MM.1S (cell line): Measurements from ENCODE around the gene ODAD4.
"Not testable (repeated sequence)": the region's sequence is repeated elsewhere in the genome, so short reads cannot be mapped to it uniquely, and the experiment has no call there.

Source experiments
- DNase-seq: peaks from one replicate; pipeline ENCODE4 v3.0.0-alpha.2; 2015
- H2AFZ ChIP-seq: fragments of 300-600 bp; sonication (generic); 2 replicates; pipeline ENCODE4 v1.6.0; 2016; ENCODE audit warnings: antibody characterized with exemption, low read length
- H3F3A ChIP-seq: fragments of 300-600 bp; sonication (generic); 2 replicates; pipeline ENCODE4 v1.6.1; 2016; ENCODE audit warnings: mild to moderate bottlenecking, antibody characterized with exemption, low read length, moderate library complexity, mixed read lengths; ENCODE audit not compliant: insufficient read depth
- H3K27ac ChIP-seq: fragments of 300-600 bp; sonication (generic); 2 replicates; pipeline ENCODE4 v1.5.1; 2016; ENCODE audit warnings: mild to moderate bottlenecking, low read length
- H3K27me3 ChIP-seq: fragments of 300-600 bp; sonication (generic); replicated peaks from 2 replicates; pipeline ENCODE4 v1.6.0; 2016; ENCODE audit warnings: low read length; ENCODE audit not compliant: insufficient read depth
- H3K36me3 ChIP-seq: fragments of 300-600 bp; sonication (generic); replicated peaks from 2 replicates; pipeline ENCODE4 v1.6.1; 2016; ENCODE audit warnings: mild to moderate bottlenecking, low read length, mixed read lengths; ENCODE audit not compliant: insufficient read depth
- H3K4me1 ChIP-seq: fragments of 300-600 bp; sonication (generic); 2 replicates; pipeline ENCODE4 v1.6.1; 2016; ENCODE audit warnings: low read length, mixed read lengths
- H3K4me2 ChIP-seq: fragments of 300-600 bp; sonication (generic); 2 replicates; pipeline ENCODE4 v1.6.0; 2016; ENCODE audit warnings: low read depth, low read length
- H3K4me3 ChIP-seq: fragments of 300-600 bp; sonication (generic); 2 replicates; pipeline ENCODE4 v1.5.1; 2016; ENCODE audit warnings: low read length, mixed read lengths
- H3K79me2 ChIP-seq: fragments of 300-600 bp; sonication (generic); 2 replicates; pipeline ENCODE4 v1.6.1; 2016; ENCODE audit warnings: mixed run types, low read length, mixed read lengths
- H3K9ac ChIP-seq: fragments of 300-600 bp; sonication (generic); 2 replicates; pipeline ENCODE4 v1.6.1; 2016; ENCODE audit warnings: low read length, mixed read lengths
- H3K9me2 ChIP-seq: fragments of 300-600 bp; sonication (generic); replicated peaks from 2 replicates; pipeline ENCODE4 v1.6.1; 2016; ENCODE audit warnings: mild to moderate bottlenecking, low read length, mixed read lengths; ENCODE audit not compliant: insufficient read depth
- H3K9me3 ChIP-seq: fragments of 300-600 bp; sonication (generic); replicated peaks from 2 replicates; pipeline ENCODE4 v1.6.1; 2016; ENCODE audit warnings: mild to moderate bottlenecking, low read length, mixed read lengths; ENCODE audit not compliant: insufficient read depth
- H4K20me1 ChIP-seq: fragments of 300-600 bp; sonication (generic); 2 replicates; pipeline ENCODE4 v1.6.1; 2016; ENCODE audit warnings: mild to moderate bottlenecking, low read length, moderate library complexity, mixed read lengths; ENCODE audit not compliant: insufficient read depth
- CTCF ChIP-seq: fragments of 300-600 bp; sonication (generic); IDR thresholded peaks from 2 replicates; pipeline ENCODE4 v1.5.1; 2016; ENCODE audit warnings: antibody characterized with exemption, low read length, mixed read lengths
- EZH2 ChIP-seq: fragments of 300-600 bp; sonication (generic); optimal IDR thresholded peaks from 2 replicates; pipeline ENCODE3; 2017; ENCODE audit warnings: low read depth, mild to moderate bottlenecking, antibody characterized with exemption, low read length, mixed read lengths
- EZH2phosphoT487 ChIP-seq: fragments of 300-600 bp; sonication (generic); IDR thresholded peaks from 2 replicates; pipeline ENCODE4 v1.6.1; 2018; ENCODE audit warnings: antibody characterized with exemption, low read length

ODAD4 gene

GRCh38 chr17:41928693-41929251, 1.6 kb upstream of the ODAD4 start:
- Histone ChIP-seq H3K4me3 (no peak overlapping the region), H3K27ac (no peak overlapping the region), H3K9me3 (no peaks in the 10 kb centered on the region), H3F3A (peaks cover 13% of the 10 kb centered on the region; the same call in 1 of the 2 replicates), H3K4me1 (peaks cover 7% of the 10 kb centered on the region), H3K9ac (no peak overlapping the region), H3K79me2 (peaks cover 14% of the 10 kb centered on the region), H3K27me3 (no peaks in the 10 kb centered on the region), H3K36me3 (no peaks in the 10 kb centered on the region), H3K4me2 (no peak overlapping the region; the same call in 1 of the 2 replicates), H2AFZ (no peak overlapping the region), H4K20me1 (no peaks in the 10 kb centered on the region), H3K9me2 (no peaks in the 10 kb centered on the region)
- TF ChIP-seq EZH2: no peak
- no peak for TF ChIP-seq EZH2phosphoT487
- TF ChIP-seq CTCF: no peak
- no peak for DNase-seq

- not testable (repeated sequence) for H4K20me1 ChIP-seq, H3K27me3 ChIP-seq, H3K9me2 ChIP-seq, H3K4me1 ChIP-seq, H3K36me3 ChIP-seq, H3K9me3 ChIP-seq, DNase-seq
- Histone ChIP-seq H2AFZ (peak overlapping the region; percentile 89), H3K4me2 (peak overlapping the region; percentile 86), H3K4me3 (peak overlapping the region; percentile 86), H3K27ac (peak overlapping the region; percentile 69), H3K79me2 (peaks cover 14% of the 10 kb centered on the region), H3K9ac (peak overlapping the region; percentile 81; the same call in 1 of the 2 replicates), H3F3A (peaks cover 13% of the 10 kb centered on the region; the same call in 1 of the 2 replicates)
Observed at GRCh38 chr17:41930833-41931156, 378 bp downstream of the ODAD4 start.

GRCh38 chr17:41931715-41932114, 1.3 kb downstream of the ODAD4 start:
- not testable (repeated sequence) for H3K9ac ChIP-seq, DNase-seq, H2AFZ ChIP-seq, H3K27ac ChIP-seq, H3K9me3 ChIP-seq, H3K4me3 ChIP-seq, H3K36me3 ChIP-seq, H3K27me3 ChIP-seq, H4K20me1 ChIP-seq, H3K4me1 ChIP-seq, H3K4me2 ChIP-seq, H3K9me2 ChIP-seq
- Histone ChIP-seq H3F3A (peaks cover 13% of the 10 kb centered on the region; the same call in 1 of the 2 replicates), H3K79me2 (peaks cover 14% of the 10 kb centered on the region)

- Histone ChIP-seq H3K4me2 (no peak overlapping the region), H3K4me1 (peaks cover 21% of the 10 kb centered on the region), H4K20me1 (no peaks in the 10 kb centered on the region), H3K27me3 (no peaks in the 10 kb centered on the region), H3K9me2 (no peaks in the 10 kb centered on the region), H2AFZ (0 out of 2 replicates have a peak overlapping the region, but pooled peaks have one; percentile 11), H3K79me2 (peaks cover 14% of the 10 kb centered on the region), H3F3A (peaks cover 13% of the 10 kb centered on the region; the same call in 1 of the 2 replicates), H3K27ac (peak overlapping the region; percentile 37; the same call in 1 of the 2 replicates), H3K9ac (no peak overlapping the region), H3K36me3 (no peaks in the 10 kb centered on the region), H3K4me3 (no peak overlapping the region), H3K9me3 (no peaks in the 10 kb centered on the region)
- no peak for DNase-seq
- TF ChIP-seq CTCF: no peak
Observed at GRCh38 chr17:41932816-41933389, 2.5 kb downstream of the ODAD4 start.
